Measurements from ENCODE around the gene PLXDC1. TPM values are rescaled to one million over a fixed set of nuclear protein-coding genes. Genes with fewer than 3 reads are reported as not detected.

PLXDC1 gene
- total RNA-seq, 1 donor from 2014 or later: 15.8 TPM

Other genes with a start within 250 kb of the PLXDC1 start
- gene FBXO47, start 184.2 kb downstream of the PLXDC1 start, total RNA-seq: not detected
- gene ARL5C, start 14.5 kb upstream of the PLXDC1 start, total RNA-seq: not detected
- gene CACNB1, start 46.0 kb upstream of the PLXDC1 start, total RNA-seq: 5.7 TPM
- 992 TPM for gene RPL19, start 48.6 kb upstream of the PLXDC1 start, total RNA-seq
- 0.62 TPM for gene STAC2, start 74.3 kb upstream of the PLXDC1 start, total RNA-seq
- gene FBXL20, start 250.0 kb upstream of the PLXDC1 start, total RNA-seq: 13.4 TPM

Measured in left ventricle myocardium superior (tissue), 1 donor.